Measurements from ENCODE around the gene FASTKD2. TPM values are rescaled to one million over a fixed set of nuclear protein-coding genes. Genes with fewer than 3 reads are reported as not detected.

Gene FASTKD2
- 10 to 100 TPM; 18.6 to 29.9 (median 24.6) TPM for polyA plus RNA-seq (ENCODE audit: insufficient read length in 10 of 10)
- long read RNA-seq, donor 1, partial matches to known transcripts = 0 of 5 reads
- long read RNA-seq, donor 1, other reads (novel, unspliced or antisense) = 0 of 5 reads
- long read RNA-seq, donor 2, partial matches to known transcripts = 6 of 9 reads
- long read RNA-seq, donor 2, other reads (novel, unspliced or antisense) = 0 of 9 reads
- long read RNA-seq, donor 3 = 0 reads
- long read RNA-seq, donor 4, partial matches to known transcripts = 0 of 6 reads
- long read RNA-seq, donor 4, other reads (novel, unspliced or antisense) = 0 of 6 reads
- long read RNA-seq, donor 5, partial matches to known transcripts = 6 of 12 reads
- long read RNA-seq, donor 5, other reads (novel, unspliced or antisense) = 0 of 12 reads
- long read RNA-seq, donor 6, partial matches to known transcripts = 7 of 13 reads
- long read RNA-seq, donor 6, other reads (novel, unspliced or antisense) = 0 of 13 reads
- long read RNA-seq, donor 7, partial matches to known transcripts = 7 of 13 reads
- long read RNA-seq, donor 7, other reads (novel, unspliced or antisense) = 0 of 13 reads
- long read RNA-seq, donor 8, partial matches to known transcripts = 7 of 13 reads
- long read RNA-seq, donor 8, other reads (novel, unspliced or antisense) = 0 of 13 reads
- long read RNA-seq, donor 9, partial matches to known transcripts = 0 of 1 reads
- long read RNA-seq, donor 9, other reads (novel, unspliced or antisense) = 0 of 1 reads

DNA sequence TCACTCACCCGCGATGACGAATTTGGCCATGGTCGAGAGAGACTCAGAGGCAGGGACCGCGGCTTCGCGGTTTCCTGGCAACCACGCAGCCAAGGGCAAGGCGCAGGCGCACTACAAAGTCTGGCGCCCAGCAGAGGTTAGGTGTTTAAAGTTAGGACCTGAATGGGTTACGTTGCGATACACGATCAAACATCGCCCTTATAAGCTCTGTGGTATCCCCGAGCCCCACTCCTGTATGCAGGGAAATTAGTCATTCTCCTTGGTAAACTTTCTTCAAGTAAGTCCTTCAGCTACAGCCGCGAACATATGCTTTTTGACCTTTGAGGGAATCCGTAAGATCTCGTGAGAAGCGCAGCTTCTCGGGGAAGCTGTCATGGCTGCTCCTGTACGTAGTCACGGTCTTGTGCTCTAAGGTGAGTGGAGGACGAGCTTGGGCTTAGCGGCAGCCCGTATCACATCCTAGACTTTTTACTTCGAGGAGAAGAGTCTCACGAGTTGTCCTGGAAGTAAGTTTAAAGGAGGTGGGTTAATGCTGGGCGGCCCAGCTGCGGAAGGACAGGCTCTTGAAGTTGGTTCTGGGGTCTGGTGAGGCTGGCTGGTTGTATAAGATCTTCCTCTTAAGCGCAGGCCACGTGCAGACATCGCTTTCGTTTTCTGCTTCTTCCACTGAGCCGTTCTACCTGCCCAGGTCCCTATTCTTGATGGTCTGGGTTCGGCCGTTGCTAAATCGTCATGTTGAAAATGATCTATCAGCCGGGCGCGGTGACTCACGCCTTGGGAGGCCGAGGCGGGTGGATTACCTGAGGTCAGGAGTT lies at the start of gene FASTKD2, which contains the start of gene MDH1B:
TSS of gene FASTKD2 (plus strand) at position 365 of the 815 bp plus-strand sequence. CDS start 1,088 bp downstream, outside the sequence.
TSS of gene MDH1B (minus strand) at position 87 of the 815 bp plus-strand sequence. CDS start at position 30, 57 bp downstream.
- peak; percentile 96 to 99 (median 96) for DNase-seq

DNA sequence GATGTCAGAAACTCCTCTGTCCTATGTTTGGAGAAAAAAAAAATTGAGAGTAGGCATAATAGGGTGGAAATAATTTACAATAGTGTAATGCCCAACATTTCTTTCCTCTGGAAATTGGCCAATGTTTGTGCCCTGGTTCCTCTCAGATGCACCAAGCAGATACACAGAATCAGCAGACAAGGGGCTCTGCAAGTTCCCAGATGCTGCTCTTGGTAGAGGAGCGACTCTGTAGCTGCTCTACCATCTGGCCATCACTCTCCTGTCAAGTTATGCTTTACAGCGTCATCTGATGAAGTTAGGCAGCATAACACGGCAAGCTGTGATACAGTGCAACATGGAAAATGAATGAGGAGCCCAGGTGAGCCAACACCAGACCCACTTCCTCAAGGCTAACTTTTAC lies 48.8 kb upstream of the FASTKD2 start:
- DNase-seq = no peak

DNA sequence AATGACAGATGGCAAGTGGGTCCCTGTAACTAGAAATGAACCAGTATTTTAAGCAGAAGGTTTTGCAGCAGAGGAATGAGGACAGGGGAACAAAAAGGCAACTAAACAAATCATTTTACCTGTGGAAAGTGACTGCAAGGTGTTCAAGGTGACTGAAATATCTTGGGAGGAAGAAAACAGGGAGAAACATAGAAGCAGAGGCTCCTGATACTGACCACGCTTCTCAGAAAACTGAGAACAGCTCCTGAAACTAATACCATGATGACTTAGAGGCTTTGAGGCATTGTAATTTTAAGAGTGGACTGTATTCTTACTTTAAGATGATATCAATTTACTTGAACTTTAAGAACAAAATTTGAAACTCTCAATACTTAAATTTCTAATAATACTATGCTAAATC lies 47.1 kb upstream of the FASTKD2 start, which contains the start of gene DYTN:
TSS of gene DYTN (minus strand) at position 101 of the 400 bp plus-strand sequence. CDS start 117 bp downstream, outside the sequence.
- DNase-seq = no peak

DNA sequence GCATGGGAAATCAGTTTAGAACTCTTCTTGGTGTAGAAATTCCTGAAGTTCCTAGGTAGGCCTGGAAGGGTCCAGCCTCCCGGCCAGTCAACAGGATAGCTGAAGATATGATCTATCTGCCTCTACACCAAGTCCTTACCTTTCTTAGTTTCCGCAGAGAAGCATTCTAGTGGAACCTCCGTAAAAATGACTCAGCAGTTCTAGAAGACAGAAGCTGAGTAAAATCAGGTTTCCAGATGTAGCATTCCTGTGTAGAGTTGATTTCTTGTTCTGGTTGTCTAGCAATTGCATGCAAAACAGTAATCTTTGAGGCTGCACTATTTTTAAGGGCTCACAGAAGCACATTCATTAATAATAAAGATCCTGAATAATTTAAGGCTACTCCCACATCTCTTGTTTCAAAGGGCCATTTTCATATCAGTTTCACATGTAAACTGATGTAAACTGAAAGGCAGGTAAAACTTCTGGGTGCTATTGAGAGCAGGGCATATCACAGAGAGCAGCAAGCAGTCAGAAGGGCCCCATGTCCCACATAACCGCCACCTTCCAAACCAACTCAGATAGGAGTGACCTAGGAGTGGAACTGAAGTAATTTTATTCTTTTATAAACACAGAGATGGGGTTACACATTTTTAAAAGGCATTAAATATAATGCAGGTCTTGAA lies 44.0 kb upstream of the FASTKD2 start:
- no peak for DNase-seq

DNA sequence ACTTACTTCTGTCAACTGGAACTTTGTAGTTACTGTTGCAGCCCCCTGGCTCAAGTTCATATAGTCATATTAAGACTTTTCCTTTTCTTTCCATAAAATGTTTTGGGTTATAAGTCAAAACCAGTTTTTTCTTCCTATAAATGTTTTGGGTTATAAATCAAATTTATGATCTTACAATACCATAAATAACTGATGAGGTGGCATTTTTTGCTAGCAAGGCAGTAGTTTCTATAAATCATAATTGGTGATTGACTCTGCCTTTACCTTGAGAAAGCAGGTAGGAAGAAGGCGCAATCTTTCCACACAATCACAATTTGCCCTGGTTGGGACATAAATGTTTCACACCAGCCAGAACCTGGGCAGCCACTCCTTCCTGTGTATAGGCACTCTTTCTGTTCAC lies 42.1 kb upstream of the FASTKD2 start:
- DNase-seq = no peak

DNA sequence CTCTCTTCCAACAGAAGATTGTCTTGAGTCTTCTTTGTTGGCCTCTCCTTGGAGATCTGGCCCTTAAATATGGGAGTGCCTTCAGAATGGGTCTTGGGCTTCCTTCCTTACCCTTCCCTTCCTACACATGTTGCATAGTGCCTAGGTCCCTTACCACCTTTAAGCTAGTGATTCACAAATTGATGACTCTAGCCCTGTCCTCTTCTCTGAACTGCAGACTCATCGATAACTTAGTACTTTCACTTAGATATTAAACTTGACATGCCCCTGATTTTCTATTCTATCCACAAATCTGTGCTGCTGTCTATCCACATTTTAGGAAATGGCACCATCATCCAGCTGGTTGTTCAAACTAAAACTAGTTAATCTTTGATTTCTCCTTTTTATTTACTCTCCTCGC lies 38.1 kb upstream of the FASTKD2 start:
- DNase-seq = no peak

DNA sequence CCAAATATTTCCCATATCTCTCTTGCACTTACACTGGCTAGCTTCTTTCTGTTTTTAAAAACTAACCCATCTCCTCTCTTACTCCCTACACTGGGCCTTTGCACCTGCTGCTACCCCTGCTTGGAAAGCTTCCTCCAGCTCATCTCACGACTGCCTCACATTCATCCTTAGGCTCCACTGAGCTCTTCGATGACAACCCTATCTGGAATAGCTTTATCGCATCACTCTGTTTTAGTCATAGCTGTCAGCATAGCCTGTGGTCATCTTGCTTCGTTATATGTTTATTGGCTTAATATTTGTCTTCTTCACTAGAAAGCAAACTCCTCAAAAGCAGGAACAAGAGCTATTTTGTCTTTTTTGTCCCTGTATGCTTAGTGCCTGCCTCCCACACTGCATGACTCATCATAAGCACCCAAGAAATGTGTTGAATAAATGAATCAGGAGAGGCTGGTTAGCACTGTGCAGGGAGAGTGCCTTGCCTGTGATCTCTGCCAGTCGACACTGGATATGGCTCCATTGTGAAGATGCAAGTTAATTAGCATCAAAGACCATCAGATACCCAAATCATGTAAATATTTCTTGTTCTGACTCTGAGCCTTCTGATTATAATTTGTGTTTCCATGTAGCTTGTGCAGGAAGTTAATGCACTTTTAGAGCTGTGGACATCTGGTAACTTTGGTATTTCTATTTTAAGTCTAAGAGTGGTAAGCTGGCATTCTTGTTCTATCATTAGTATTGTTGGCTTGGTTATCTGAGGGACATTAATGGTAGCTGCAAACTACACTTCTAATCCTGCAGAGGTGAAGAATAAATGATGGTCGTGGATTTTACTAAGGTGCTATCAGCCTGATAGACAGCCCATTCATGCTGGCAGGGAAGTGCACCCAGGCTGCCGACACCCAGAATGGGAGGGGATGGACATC lies 36.9 kb upstream of the FASTKD2 start:
- DNase-seq = no peak

DNA sequence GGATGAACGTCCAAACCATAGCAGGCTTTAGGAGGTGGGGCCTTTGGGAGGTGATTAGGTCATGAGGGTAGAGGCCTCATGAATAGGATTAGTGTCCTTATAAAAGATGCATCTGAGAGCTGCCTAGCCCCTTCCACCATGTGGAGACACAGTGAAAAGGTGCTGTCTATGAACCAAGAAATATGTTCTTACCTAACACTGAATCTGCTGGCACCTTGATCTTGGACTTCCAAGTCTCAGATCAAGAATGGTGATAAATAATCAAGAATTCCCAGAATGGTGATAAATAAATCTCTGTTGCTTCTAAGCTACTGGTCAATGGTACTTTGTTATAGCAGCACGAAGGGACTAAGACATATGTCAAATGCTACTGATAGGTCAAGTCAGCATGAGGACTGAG lies 32.1 kb upstream of the FASTKD2 start:
- DNase-seq = no peak

DNA sequence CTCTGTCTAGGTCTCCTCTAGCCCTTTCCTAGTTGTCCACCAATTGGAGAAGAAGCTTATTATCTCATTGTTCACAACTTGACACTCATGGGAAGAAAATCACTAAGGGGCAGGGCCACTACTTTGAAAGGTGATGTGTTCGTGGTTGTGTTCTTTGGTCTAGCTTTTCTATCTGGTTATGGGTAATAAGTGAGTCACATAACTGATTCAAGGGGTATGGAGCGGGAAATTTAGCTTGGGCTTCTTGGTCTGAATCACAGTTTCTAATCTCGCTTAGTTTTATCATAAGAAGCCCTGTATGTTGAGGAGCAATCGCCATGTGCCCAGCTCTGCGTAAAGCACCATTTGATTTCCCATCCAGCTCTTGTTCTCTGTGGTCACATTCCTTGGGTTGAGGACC lies 28.5 kb upstream of the FASTKD2 start:
- no peak for DNase-seq

DNA sequence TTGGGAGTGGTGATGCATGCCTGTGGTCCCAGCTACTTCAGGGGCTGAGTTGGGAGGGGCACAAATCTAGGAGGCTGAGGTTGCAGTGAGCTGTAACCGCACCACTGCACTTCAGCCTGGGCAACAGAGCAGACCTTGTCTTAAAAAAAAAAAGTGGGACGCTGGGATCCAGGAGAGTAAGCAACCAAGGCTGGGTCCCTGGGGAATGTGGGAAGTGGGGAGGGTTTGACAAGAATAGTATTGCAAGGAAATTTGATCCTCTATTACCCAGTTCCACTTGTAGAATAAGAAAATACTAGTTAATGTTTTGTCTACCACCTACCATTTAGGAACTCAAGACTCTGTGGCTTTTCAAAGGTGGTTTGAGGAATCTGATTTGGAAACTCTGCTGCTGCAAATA lies 26.1 kb upstream of the FASTKD2 start:
- no peak for DNase-seq

DNA sequence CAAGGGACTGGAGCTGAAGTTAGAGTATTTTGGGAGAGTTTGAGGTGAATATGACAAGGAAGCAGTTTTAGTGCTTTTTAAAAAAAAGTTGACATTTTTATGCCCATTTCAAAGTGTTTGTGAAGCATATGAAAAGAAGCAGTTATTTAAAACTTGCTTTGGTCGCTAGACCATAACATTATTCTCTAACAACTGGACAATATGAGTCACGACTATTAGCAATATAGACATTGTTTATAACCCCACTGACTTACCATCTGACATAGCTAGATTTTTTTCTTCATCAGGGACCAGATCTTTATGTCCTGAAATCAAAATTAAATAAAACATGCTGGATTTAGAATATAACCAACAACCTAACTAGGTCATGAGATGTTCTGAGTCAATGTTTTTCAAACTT lies 24.6 kb upstream of the FASTKD2 start:
- DNase-seq = no peak

DNA sequence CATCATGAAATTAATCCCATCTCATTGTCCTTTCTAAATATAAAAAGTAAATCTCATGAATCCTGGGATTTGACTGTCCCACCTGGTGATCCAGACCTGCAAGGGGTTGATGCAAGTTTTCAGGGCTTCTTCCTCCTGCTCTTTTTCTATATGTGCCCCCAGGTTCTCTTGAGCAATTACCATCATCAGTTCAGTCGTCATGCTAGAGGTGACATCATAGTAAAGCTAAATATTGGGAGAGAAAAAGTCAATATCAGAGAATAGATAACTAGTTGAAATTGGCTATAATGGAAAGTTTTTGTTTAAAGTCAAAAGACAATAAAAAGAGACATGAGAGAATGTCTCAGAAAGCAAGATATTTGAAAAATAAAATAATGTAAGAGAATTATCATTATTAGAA lies 8.6 kb upstream of the FASTKD2 start:
- DNase-seq = no peak

DNA sequence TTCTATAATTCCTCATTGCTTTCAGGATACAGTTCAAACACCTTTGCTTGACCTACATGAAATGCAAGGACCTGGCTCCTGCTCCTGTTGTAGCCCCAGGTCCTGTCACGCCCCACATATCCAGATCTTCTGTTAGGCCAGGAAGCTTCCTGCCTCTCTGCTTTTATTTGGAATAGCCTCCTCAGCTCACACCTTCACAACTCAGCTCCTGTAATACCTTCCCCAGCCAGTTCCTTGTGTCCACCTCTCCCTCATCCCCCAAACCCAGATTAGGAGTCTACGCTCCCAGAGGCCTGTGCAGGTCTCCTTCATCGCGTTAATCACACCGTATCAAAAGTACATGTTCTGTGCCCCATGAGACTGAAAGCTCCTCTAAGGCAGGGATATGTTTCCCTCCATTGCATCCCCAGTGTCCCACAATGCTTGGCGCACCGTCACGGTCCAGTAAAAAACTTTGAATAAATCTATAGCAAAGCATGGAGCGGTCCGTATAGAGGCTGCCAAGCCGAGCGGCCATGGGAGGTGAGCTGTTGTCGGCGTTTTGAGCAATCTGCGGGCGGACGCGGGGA lies 649 bp upstream of the FASTKD2 start:
- DNase-seq = no peak

DNA sequence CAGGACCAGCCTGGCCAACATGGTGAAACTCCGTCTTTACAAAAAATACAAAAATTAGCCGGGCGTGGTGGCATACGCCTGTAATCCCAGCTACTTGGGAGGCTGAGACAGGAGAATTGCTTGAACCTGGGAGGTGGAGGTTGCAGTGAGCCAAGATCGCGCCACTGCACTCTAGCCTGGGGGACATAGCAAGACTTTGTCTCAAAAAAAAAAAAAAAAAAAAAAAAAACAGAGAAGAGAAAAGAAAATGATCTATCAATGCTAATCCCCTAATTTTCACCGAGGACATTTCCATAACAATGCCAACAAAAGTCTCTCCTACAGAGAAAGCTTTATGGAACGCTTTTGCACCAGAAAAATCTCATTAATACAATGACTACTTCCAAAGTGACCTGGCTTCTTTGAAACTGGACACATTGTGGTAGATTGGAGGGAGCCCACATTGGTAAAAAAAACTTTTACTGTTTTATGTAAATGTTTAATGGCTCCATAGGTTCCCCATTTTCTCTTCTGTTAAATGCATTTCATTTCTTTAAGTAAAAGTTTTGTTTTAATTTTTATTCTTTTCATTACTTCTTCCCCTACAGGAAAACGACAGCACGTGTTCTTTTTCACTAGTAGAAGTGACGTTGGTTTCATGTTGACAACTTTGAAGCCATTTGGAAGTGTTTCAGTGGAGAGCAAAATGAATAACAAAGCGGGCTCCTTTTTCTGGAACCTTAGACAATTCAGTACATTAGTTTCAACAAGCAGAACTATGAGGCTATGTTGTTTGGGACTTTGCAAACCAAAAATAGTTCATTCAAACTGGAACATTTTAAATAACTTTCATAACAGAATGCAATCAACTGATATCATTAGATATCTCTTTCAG lies 888 bp downstream of the FASTKD2 start:
- DNase-seq = no peak

DNA sequence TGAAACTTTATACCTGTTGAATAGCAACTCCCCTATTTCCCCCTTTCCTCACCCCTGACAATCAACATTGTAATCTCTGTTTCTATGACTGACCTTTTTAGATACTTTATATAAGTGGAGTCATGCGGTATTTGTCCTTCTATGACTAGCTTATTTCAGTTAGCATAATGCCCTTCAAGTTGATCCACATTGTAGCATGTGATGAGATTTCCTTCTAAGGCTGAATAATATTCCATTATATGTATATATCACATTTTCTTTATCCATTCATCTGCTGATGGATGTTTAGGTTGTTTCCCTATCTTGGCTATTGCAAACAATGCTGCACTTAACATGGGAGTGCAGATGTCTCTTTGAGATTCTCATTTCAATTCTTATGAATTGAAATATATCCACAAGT lies 9.5 kb downstream of the FASTKD2 start:
- no peak for DNase-seq

DNA sequence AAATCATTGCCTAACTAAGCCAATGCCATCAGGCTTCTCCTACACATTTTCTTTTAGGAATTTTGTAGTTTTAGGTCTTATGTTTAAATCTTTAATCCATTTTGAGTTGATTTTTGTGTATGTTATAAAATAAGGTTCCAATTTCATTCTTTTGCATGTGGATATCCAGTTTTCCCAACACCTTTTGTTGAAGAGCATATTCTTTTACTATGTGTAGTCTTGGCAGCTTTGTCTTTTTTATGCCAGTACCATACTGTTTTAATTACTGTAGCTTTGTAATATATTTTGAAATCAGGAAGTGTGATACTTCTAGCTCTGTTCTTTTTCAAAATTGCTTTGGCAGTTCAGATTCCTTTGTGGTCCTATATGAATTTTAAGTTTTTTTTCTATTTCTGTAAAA lies 11.0 kb downstream of the FASTKD2 start:
- no peak for DNase-seq

DNA sequence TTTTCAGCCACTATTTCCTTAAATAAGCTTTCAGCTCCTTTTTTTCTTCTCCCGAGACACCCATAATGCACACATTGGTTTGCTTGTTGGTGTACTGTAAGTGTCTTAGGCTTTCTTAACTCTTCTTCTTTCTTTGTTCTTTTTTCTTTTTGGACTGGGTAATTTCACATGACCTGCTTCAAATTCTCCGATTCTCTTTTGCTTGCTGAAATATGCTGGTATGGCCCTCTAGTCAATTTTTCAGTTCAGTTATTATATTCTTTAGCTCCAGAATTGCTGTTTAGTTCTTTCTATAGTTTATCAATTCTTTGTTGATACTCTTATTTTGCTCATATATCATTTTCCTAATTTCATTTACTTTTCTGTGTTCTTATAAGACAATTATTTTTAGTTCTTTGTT lies 15.3 kb downstream of the FASTKD2 start:
- no peak for DNase-seq

DNA sequence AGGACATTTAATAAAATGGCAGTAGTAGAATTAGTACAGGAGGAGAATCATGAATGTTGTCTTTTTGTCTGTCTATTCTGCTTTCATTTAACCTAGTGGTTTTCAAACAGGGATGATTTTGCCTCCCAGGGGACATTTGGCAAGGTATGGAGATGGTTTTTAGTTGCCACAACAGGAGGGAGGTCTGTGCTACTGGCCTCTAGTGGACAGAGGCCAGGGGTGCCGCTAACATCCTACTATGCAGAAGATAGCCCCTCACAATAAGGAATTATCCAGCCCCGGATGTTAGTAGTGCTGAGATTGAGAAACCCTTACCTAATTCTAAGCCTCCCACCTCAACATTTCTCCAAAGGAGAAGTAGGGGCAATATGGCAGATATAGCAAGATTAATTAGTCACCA lies 18.3 kb downstream of the FASTKD2 start:
- no peak for DNase-seq
